PC-3 (cell line): ENCODE data around the gene TSN. TPM values are rescaled to one million over a fixed set of nuclear protein-coding genes. Genes with fewer than 3 reads are reported as not detected.

Experiments
- ATAC-seq: fragments of 200-7000 bp; cut with Tn5 transposase; 2 replicates; pipeline ENCODE4 v1.9.1; 2020; ENCODE audit warnings: mild to moderate bottlenecking, moderate library complexity
- BruUV-seq: library from RNA; stranded (reverse); fragments of 400-500 nt; replicated peaks from 2 replicates; lab custom pipeline; 2021; lab: Mats Ljungman, UMichigan
- CTCF ChIA-PET: fragments of 300-600 bp; sonication (Branson Sonifier 250); formaldehyde crosslinking; loops from one replicate; lab custom pipeline; 2022; ENCODE audit warnings: antibody characterized with exemption; lab: Charles Lee
- POLR2A ChIA-PET: fragments of 300-600 bp; sonication (Branson Sonifier 250); formaldehyde crosslinking; loops from one replicate; lab custom pipeline; 2022; ENCODE audit warnings: antibody characterized with exemption; ENCODE audit not compliant: unreplicated experiment; lab: Charles Lee
- DNase-seq: peaks from one replicate; pipeline ENCODE4 v3.0.0-alpha.2; 2015
- H2AFZ ChIP-seq: fragments of 300-600 bp; sonication (generic); 2 replicates; pipeline ENCODE4 v1.6.0; 2016; ENCODE audit warnings: antibody characterized with exemption, low read length
- H3F3A ChIP-seq: fragments of 300-600 bp; sonication (generic); one replicate; pipeline ENCODE4 v1.6.0; 2017; ENCODE audit warnings: antibody characterized with exemption, low read length, control low read depth, mild to moderate bottlenecking; ENCODE audit not compliant: unreplicated experiment
- H3K27ac ChIP-seq: fragments of 300-600 bp; sonication (generic); 2 replicates; pipeline ENCODE4 v1.5.1; 2016; ENCODE audit warnings: mild to moderate bottlenecking, low read length
- H3K27me3 ChIP-seq: fragments of 300-600 bp; sonication (generic); 2 replicates; pipeline ENCODE4 v1.6.1; 2016; ENCODE audit warnings: low read length, mixed read lengths
- H3K36me3 ChIP-seq: fragments of 300-600 bp; sonication (generic); 2 replicates; pipeline ENCODE4 v1.6.1; 2016; ENCODE audit warnings: low read depth, mixed run types, low read length, mixed read lengths
- H3K4me1 ChIP-seq: fragments of 300-600 bp; sonication (generic); 2 replicates; pipeline ENCODE4 v1.5.1; 2016; ENCODE audit warnings: low read length; ENCODE audit not compliant: insufficient read depth
- H3K4me2 ChIP-seq: fragments of 300-600 bp; sonication (generic); 2 replicates; pipeline ENCODE4 v1.6.0; 2016; ENCODE audit warnings: low read length
- H3K4me3 ChIP-seq: fragments of 300-600 bp; sonication (generic); 2 replicates; pipeline ENCODE4 v1.5.1; 2016; ENCODE audit warnings: mild to moderate bottlenecking, low read length, mixed read lengths
- H3K79me2 ChIP-seq: fragments of 300-600 bp; sonication (generic); 2 replicates; pipeline ENCODE4 v1.6.1; 2017; ENCODE audit warnings: low read length, mixed read lengths
- H3K9ac ChIP-seq: fragments of 300-600 bp; sonication (generic); 2 replicates; pipeline ENCODE4 v1.6.0; 2016; ENCODE audit warnings: mild to moderate bottlenecking, low read length
- H3K9me2 ChIP-seq: fragments of 300-600 bp; sonication (generic); replicated peaks from 2 replicates; pipeline ENCODE4 v1.6.1; 2016; ENCODE audit warnings: mixed run types, low read length, mixed read lengths
- H3K9me3 ChIP-seq: fragments of 300-600 bp; sonication (generic); 2 replicates; pipeline ENCODE4 v1.6.1; 2016; ENCODE audit warnings: low read length, mixed read lengths
- H4K20me1 ChIP-seq: fragments of 300-600 bp; sonication (generic); 2 replicates; pipeline ENCODE4 v1.6.1; 2016; ENCODE audit warnings: low read length, mixed read lengths
- CTCF ChIP-seq: fragments of 300-600 bp; sonication (generic); conservative IDR thresholded peaks from 2 replicates; pipeline ENCODE4 v1.5.1; 2017; ENCODE audit warnings: antibody characterized with exemption, low read depth, mild to moderate bottlenecking, low read length
- EZH2 ChIP-seq: fragments of 300-600 bp; sonication (generic); IDR thresholded peaks from one replicate; pipeline ENCODE4 v1.6.1; 2017; ENCODE audit warnings: antibody characterized with exemption, mild to moderate bottlenecking, low read length; ENCODE audit not compliant: unreplicated experiment
- EZH2phosphoT487 ChIP-seq: fragments of 300-600 bp; sonication (generic); IDR thresholded peaks from 2 replicates; pipeline ENCODE4 v1.6.1; 2018; ENCODE audit warnings: mild to moderate bottlenecking, antibody characterized with exemption, low read length, borderline replicate concordance
- intact Hi-C: fragments of 100-400 bp; cut with micrococcal nuclease; formaldehyde crosslinking; loops from 2 replicates; pipeline ENCODE4 v1.9.0; 2023
- total RNA-seq: library from RNA; depleted of rRNA; stranded (reverse); fragments of >200 nt; gene quantifications from 2 replicates; pipeline ENCODE4 v1.2.3, GENCODE V29; 2014

TSN gene
- total RNA-seq, 1 experiment from 2014 or later: 55.0 TPM

DNA sequence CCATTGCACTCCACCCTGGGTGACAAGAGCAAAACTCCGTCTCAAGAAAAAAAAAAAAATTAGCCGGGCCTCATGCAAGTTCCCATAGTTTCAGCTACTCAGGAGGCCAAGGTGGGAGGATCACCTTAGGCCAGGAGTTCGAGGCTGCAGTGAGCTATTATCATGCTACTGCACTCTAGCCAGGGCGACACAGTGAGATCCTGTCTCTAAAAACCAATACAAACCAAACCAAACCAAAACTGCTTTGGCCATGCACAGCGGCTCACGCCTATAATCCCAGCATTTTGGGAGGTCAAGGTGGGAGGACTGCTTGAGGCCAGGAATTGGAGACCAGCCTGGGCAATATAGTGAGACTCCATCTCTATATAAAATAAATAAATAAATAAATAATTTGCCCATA lies 37.9 kb upstream of the TSN start:
- Histone ChIP-seq H3K27ac (no peak overlapping the region), H2AFZ (no peak overlapping the region), H3K27me3 (no peaks in the 10 kb centered on the region), H3K36me3 (no peaks in the 10 kb centered on the region), H3F3A (no peaks in the 10 kb centered on the region), H3K9me3 (no peaks in the 10 kb centered on the region), H3K4me2 (no peak overlapping the region), H4K20me1 (no peaks in the 10 kb centered on the region), H3K9me2 (no peaks in the 10 kb centered on the region), H3K4me3 (no peak overlapping the region), H3K9ac (no peak overlapping the region), H3K79me2 (no peaks in the 10 kb centered on the region), H3K4me1 (peaks cover 9% of the 10 kb centered on the region)
- TF ChIP-seq EZH2: no peak
- TF ChIP-seq EZH2phosphoT487: no peak
- no peak for TF ChIP-seq CTCF
- BruUV-seq: no TSS peak
- no peak for ATAC-seq
- CTCF ChIA-PET: no interaction called here
- intact Hi-C loops: loop anchor here (5.0 kb wide), 1 partner anchor 70 kb away; the partner anchor contains the start of gene CLASP1
- no peak for DNase-seq
- POLR2A ChIA-PET: no interaction called here

GRCh38 chr2:121721926-121722325 lies 33.5 kb upstream of the TSN start:
- DNase-seq (peak; percentile 80), ATAC-seq (peak; percentile 65)
- no TSS peak for BruUV-seq

More at GRCh38 chr2:121721926-121722325, 33.5 kb upstream of the TSN start:
- TF ChIP-seq EZH2 (no peak), EZH2phosphoT487 (no peak), CTCF (no peak)
- ChIA-PET CTCF (interaction anchor here (0.6 to 0.7 kb wide), 3 partner anchors 9 to 191 kb away, joined by 3 to 7 read pairs (median 3); partner anchors contain the start of gene RNU4ATAC), POLR2A (no interaction called here)
- intact Hi-C loops: loop anchor here (1.0 kb wide), 1 partner anchor 191 kb away; no protein-coding TSS in a partner anchor
- Histone ChIP-seq H3K79me2 (no peaks in the 10 kb centered on the region), H3K9me3 (no peaks in the 10 kb centered on the region), H3K27me3 (no peaks in the 10 kb centered on the region), H4K20me1 (no peaks in the 10 kb centered on the region), H3K9ac (peak overlapping the region; percentile 37), H3K4me3 (peak overlapping the region; percentile 39), H3K27ac (peak overlapping the region; percentile 86), H3K9me2 (no peaks in the 10 kb centered on the region), H3K36me3 (peaks cover 3% of the 10 kb centered on the region; the same call in 1 of the 2 replicates), H2AFZ (peak overlapping the region; percentile 39; the same call in 1 of the 2 replicates), H3F3A (peaks cover 4% of the 10 kb centered on the region), H3K4me1 (peaks cover 16% of the 10 kb centered on the region), H3K4me2 (peak overlapping the region; percentile 78)
